Fibroblast of lung (primary cell): ENCODE data around the gene HDAC4. TPM values are rescaled to one million over a fixed set of nuclear protein-coding genes. Genes with fewer than 3 reads are reported as not detected.

Source experiments
- DNase-seq, 2 donors: peaks; one replicate each; pipeline versions ENCODE4 v3.0.0 to v3.0.0-alpha.2; 2010; ENCODE audit warnings: low read depth in 2 of 2
- H2AFZ ChIP-seq: 2 replicates; pipeline ENCODE4 v1.5.1; 2012; ENCODE audit warnings: low read length, control low read depth, inconsistent platforms
- H3K27ac ChIP-seq: 2 replicates; pipeline ENCODE4 v1.5.1; 2011; ENCODE audit warnings: low read length, control low read depth; ENCODE audit not compliant: insufficient read depth
- H3K27me3 ChIP-seq: 2 replicates; pipeline ENCODE4 v1.5.1; 2011; ENCODE audit warnings: mild to moderate bottlenecking, low read length; ENCODE audit not compliant: control insufficient read depth, insufficient read depth
- H3K36me3 ChIP-seq: 2 replicates; pipeline ENCODE4 v1.5.1; 2011; ENCODE audit warnings: low read length; ENCODE audit not compliant: control insufficient read depth, insufficient read depth
- H3K4me1 ChIP-seq: 2 replicates; pipeline ENCODE4 v1.5.1; 2011; ENCODE audit warnings: low read length; ENCODE audit not compliant: control insufficient read depth, insufficient read depth; ENCODE audit errors: extremely low read depth
- H3K4me2 ChIP-seq: 2 replicates; pipeline ENCODE4 v1.5.1; 2011; ENCODE audit warnings: low read length, control low read depth; ENCODE audit not compliant: insufficient read depth; ENCODE audit errors: extremely low read depth
- H3K4me3 ChIP-seq, 4 experiments: fragments of 200-600 bp in 1 of 4; sonication (generic) in 1 of 4; replicated peaks in 1 of 4; 2 replicates each; pipeline ENCODE4 v1.5.1; 2011 to 2016; ENCODE audit warnings: low read length in 4 of 4, low read depth in 3 of 4, mild to moderate bottlenecking in 3 of 4, control low read depth in 2 of 4, inconsistent platforms in 1 of 4, mixed read lengths in 1 of 4; ENCODE audit not compliant: insufficient read depth in 1 of 4; ENCODE audit errors: control extremely low read depth in 1 of 4
- H3K79me2 ChIP-seq: 2 replicates; pipeline ENCODE4 v1.5.1; 2012; ENCODE audit warnings: mild to moderate bottlenecking, low read length, inconsistent platforms; ENCODE audit not compliant: control insufficient read depth, insufficient read depth
- H3K9ac ChIP-seq: 2 replicates; pipeline ENCODE4 v1.5.1; 2011; ENCODE audit warnings: mild to moderate bottlenecking, low read length, control low read depth; ENCODE audit not compliant: insufficient read depth
- H3K9me3 ChIP-seq: 2 replicates; pipeline ENCODE4 v1.5.1; 2012; ENCODE audit warnings: low read depth, low read length; ENCODE audit not compliant: control insufficient read depth, insufficient read depth
- H4K20me1 ChIP-seq: 2 replicates; pipeline ENCODE4 v1.5.1; 2011; ENCODE audit warnings: low read length; ENCODE audit not compliant: control insufficient read depth, insufficient read depth; ENCODE audit errors: extremely low read depth
- CTCF ChIP-seq, 2 donors: IDR thresholded peaks in 1 of 2; conservative IDR thresholded peaks in 1 of 2; 1 replicate in 1 of 2; 2 replicates in 1 of 2; pipeline ENCODE4 v1.5.1; 2011 to 2012; ENCODE audit warnings: low read length in 2 of 2, control low read depth in 1 of 2, inconsistent platforms in 1 of 2, low read depth in 1 of 2, mild to moderate bottlenecking in 1 of 2
- EZH2 ChIP-seq: IDR thresholded peaks from 2 replicates; pipeline ENCODE4 v1.5.1; 2012; ENCODE audit warnings: low read length, control low read depth, mild to moderate bottlenecking; ENCODE audit errors: missing control alignments
- polyA plus RNA-seq, 2 donors: library from polyadenylated mRNA; depleted of rRNA in 1 of 2; stranded (reverse) in 1 of 2; unstranded in 1 of 2; fragments of >200 nt; gene quantifications; 2 replicates each; pipeline ENCODE4 v1.2.1, GENCODE V29; 2011 to 2012; ENCODE audit warnings: missing spikeins in 1 of 2
- total RNA-seq: library from RNA; depleted of rRNA; stranded (reverse); fragments of >200 nt; gene quantifications from 2 replicates; pipeline ENCODE4 v1.2.1, GENCODE V29; 2014

The HDAC4 gene
- total and polyA plus RNA-seq, 2 donors (not counting 1 experiment from before 2014, with no cell fraction given): 7.4 to 19.8 TPM

GRCh38 chr2:239421851-239422250 lies 21.0 kb upstream of the HDAC4 start:
- TF ChIP-seq EZH2 (no peak), CTCF (conservative IDR thresholded peaks at IDR 0.05 in 1 of 2, IDR thresholded peaks at IDR 0.05 in 1 of 2; ENCODE audit: low read depth in 1 of 2, low read length in 2 of 2) (no peak)

GRCh38 chr2:239420082-239420481 lies 19.3 kb upstream of the HDAC4 start:
- DNase-seq: no peak
- Histone ChIP-seq H3K4me3 (no peak overlapping the region), H3K79me2 (no peaks in the 10 kb centered on the region)

More at GRCh38 chr2:239421851-239422250, 21.0 kb upstream of the HDAC4 start:
- Histone ChIP-seq H3K4me2 (no peak overlapping the region), H3K27ac (no peak overlapping the region), H2AFZ (no peak overlapping the region), H3K9me3 (no peaks in the 10 kb centered on the region), H3K4me1 (no peaks in the 10 kb centered on the region), H3K27me3 (peaks cover 5% of the 10 kb centered on the region), H3K9ac (no peak overlapping the region), H4K20me1 (no peaks in the 10 kb centered on the region), H3K4me3 (no peak overlapping the region), H3K79me2 (no peaks in the 10 kb centered on the region), H3K36me3 (no peaks in the 10 kb centered on the region)
- no peak for DNase-seq

GRCh38 chr2:239418918-239419317 lies 18.1 kb upstream of the HDAC4 start:
- Histone ChIP-seq H3K4me2 (no peak overlapping the region), H3K9me3 (no peaks in the 10 kb centered on the region), H3K27ac (no peak overlapping the region), H3K27me3 (no peaks in the 10 kb centered on the region), H2AFZ (no peak overlapping the region), H3K4me3 (no peak overlapping the region), H3K9ac (no peak overlapping the region), H3K79me2 (no peaks in the 10 kb centered on the region), H4K20me1 (no peaks in the 10 kb centered on the region), H3K4me1 (no peaks in the 10 kb centered on the region), H3K36me3 (no peaks in the 10 kb centered on the region)
- no peak for DNase-seq
- TF ChIP-seq EZH2: no peak
- TF ChIP-seq CTCF (conservative IDR thresholded peaks at IDR 0.05 in 1 of 2, IDR thresholded peaks at IDR 0.05 in 1 of 2; ENCODE audit: low read depth in 1 of 2, low read length in 2 of 2): no peak

More at GRCh38 chr2:239420082-239420481, 19.3 kb upstream of the HDAC4 start:
- Histone ChIP-seq H3K36me3 (no peaks in the 10 kb centered on the region), H4K20me1 (no peaks in the 10 kb centered on the region), H2AFZ (no peak overlapping the region), H3K9me3 (no peaks in the 10 kb centered on the region), H3K4me2 (no peak overlapping the region), H3K9ac (no peak overlapping the region), H3K4me1 (no peaks in the 10 kb centered on the region), H3K27ac (no peak overlapping the region), H3K27me3 (no peaks in the 10 kb centered on the region)
- no peak for TF ChIP-seq CTCF (conservative IDR thresholded peaks at IDR 0.05 in 1 of 2, IDR thresholded peaks at IDR 0.05 in 1 of 2; ENCODE audit: low read depth in 1 of 2, low read length in 2 of 2)
- TF ChIP-seq EZH2: no peak
